NCI-H2227 (cell line): Measurements from ENCODE around the gene UNC13C.

Source experiments
- DNase-seq: peaks from one replicate; lab custom pipeline; 2025; ENCODE audit not compliant: unreplicated experiment; lab: John Stamatoyannopoulos, UW

The UNC13C gene

GRCh38 chr15:54109014-54109413 is 130.8 kb downstream of the UNC13C start:
- no peak for DNase-seq

- DNase-seq, result no peak
These were observed 140.8 kb downstream of the UNC13C start for GRCh38 chr15:54119051-54119450.

DNA sequence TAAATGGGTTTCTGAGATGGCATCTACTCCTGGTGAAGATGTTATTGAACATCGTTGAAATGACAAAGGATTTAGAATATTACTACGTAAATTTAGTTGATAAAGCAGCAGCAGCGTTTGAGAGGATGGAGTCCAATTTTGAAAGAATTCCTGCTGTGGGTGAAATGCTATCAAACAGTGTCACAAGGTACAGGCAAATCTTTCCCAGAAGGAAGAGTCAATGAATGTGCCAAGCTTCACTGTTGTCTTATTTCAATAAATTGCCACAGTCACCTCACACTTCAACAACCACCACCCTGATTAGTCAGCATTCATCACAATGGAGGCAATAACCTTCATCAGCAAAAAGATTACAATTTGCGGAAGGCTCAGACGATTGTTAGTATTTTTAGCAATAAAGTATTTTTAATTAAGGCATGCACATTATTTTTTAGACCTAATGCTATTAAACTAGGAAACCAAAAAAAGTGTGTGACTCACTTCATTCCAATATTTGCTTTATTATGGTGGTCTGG is 142.8 kb downstream of the UNC13C start:
- DNase-seq, result no peak

DNA sequence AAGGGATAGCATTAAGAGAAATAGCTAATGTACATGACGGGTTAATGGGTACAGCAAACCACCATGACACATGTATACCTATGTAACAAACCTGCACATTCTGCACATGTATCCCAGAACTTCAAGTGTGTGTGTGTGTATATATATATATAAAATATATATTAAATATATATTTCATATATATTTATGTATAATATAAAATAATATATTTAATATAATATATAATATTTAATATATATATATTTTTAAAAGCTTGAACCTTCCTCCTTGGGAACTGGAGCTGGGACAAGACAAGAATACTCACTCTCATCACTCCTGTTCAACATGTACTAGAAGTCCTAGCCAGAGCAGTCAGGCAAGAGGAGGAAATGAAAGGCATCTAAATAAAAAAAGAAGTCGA is 149.3 kb downstream of the UNC13C start:
- DNase-seq, result no peak

GRCh38 chr15:54131410-54131809 is 153.2 kb downstream of the UNC13C start:
- no peak for DNase-seq

- no peak for DNase-seq
These were observed 170.9 kb downstream of the UNC13C start for GRCh38 chr15:54149115-54149531.

DNA sequence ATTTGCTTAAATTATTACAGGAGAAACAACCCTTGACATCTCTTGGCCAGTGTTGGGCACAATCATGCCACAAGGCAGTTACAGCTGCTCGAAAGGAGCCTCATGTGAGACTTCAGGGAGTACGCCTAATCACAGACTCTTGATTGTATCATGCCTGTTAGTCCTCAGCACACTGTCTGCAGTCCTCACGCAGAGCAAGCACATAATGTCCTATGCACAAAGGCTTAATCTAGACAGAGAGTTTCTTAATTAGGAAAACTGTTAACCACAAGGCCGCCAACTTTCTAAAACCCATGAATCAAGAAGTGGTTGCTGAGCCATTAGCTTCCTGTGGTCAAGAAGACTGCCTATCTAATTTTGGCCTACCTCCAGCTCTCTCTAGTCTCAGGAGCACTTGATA is 172.0 kb downstream of the UNC13C start:
- no peak for DNase-seq

DNA sequence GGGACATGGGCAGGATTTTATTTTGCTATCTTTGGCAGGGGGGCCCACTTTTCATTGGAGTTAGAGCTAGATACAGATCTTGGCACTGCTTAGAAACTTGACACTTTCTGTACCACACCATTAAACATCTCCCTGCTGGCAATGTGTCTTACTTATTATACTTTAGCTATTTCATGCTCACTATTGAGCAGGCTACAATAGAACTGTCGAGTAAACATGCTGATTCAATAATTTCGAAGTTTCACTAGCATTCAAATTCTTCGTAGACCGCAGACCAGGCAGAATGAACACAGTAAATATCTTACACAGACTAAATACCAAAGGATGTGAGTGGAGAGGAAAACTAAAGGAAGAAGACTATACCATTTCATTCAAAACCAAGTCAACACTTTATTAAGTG is 180.8 kb downstream of the UNC13C start:
- no peak for DNase-seq

GRCh38 chr15:54187325-54187724 is 209.1 kb downstream of the UNC13C start:
- DNase-seq, result no peak

GRCh38 chr15:54197995-54198394 is 219.8 kb downstream of the UNC13C start:
- no peak for DNase-seq

- DNase-seq, result no peak
These were observed 228.5 kb downstream of the UNC13C start for GRCh38 chr15:54206586-54207321.

- no peak for DNase-seq
These were observed 230.5 kb downstream of the UNC13C start for GRCh38 chr15:54208786-54209185.

DNA sequence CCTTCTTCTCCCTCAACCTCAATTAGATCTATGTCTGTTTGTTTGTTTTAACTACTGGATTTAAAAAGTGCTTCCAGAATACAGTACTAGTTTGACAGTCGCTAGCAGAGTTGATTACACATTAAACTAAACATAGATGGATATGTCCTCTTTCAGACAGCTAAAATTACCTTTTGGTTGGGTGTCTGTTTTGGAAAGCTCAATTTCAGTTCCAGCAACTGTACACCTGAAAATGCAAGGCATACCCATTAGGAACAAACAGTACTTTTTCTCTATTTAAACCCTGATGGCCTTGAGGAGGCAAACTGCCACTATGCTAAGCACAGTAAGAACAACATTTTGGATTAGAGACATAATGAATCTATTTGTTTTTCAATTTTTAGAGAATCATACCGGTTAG is 234.4 kb downstream of the UNC13C start:
- DNase-seq, result no peak

DNA sequence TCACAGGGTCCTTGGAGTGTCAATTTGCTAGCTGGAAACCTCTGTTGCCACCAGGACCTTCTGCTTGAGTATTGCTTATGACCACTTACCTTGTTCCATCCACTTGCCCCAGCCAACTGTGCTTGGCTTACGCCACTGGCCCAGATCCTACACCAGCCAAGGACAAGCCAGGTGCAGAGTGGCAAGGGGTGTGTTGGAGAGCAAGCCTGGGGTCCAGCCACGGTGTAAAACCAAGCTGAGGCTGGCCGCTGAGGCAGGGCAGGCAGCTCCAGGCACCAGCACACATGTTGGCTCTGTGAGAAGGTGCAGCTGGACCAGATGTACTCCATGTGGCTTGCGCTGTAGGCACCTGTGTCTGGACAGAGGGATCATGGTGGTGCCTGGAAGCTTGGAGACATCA is 248.2 kb downstream of the UNC13C start:
- no peak for DNase-seq

DNA sequence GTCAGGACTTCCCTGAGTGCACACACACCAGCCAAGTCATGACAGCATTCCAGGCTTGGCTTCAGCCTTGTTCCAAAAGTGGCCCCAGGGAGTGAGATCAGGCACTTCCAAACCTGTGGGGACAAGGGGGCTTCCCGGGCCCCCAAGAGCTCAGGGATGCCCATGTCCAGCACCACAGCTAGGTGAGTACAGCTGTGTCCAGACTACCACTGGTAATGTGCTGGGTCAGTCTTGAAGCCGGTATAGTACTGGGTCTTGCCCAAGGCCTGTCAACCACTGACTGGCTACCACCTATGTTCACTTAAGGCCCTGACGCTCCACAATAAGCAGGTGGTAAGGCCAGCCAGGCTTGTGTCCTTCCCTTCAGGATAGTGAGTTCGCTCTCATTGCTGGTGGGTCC is 249.3 kb downstream of the UNC13C start:
- DNase-seq, result no peak

DNA sequence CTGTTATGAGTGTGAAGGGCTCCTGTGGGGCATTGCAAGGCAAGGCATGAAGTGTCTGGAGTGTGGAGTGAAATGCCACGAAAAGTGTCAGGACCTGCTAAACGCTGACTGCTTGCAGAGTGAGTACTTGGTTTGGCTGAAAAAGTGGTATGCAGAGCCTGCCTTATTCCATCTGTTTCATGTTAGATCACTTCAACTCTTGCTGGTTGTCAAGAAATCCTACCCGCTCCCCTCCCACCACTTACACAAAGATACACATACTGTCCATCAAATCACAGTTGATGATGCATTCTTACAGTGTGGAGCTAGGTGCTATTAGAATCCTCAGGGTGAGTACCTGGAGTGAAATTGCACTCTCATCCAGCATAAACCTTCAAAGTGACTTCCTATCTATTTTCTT is 272.1 kb downstream of the UNC13C start:
- no peak for DNase-seq

GRCh38 chr15:54256190-54256589 is 277.9 kb downstream of the UNC13C start:
- DNase-seq, result no peak

DNA sequence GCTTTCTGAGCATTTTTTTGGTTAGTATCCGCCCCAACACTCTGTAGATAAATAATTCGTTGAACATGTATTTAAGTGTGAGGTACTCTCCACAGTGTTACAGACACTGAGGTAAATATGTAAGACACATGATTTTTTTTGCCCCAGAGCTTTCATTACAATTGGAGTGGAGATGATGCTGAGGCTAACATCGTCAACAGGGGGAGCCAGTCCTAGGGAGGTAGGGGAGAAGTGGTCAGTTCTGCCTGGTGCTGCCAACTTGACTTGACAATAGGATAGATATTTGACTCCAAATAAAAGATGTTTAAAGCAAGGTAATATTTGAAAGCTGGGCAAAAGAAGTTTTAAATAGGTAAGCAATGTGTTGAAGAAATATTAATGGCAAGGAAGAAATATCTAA is 295.7 kb downstream of the UNC13C start:
- DNase-seq, result no peak

DNA sequence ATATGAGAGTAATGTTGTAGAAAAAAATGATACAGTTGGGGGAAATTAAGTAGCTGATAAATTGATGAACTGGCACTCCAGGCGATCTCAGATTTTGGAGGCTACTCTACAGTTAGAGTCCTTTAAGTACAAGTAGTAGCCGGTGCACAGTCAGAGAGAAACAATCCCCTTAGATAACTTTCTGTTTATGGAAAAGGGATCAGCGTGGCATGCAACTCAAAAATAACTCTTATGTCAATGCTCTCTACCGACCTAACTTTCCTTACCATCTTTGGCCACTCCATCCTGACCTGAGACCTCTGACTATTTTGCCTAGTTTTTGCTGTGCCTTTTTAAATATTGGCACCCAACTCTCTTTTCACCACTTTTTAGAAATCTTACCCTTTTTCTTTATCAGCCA is 299.6 kb downstream of the UNC13C start:
- DNase-seq, result no peak

DNA sequence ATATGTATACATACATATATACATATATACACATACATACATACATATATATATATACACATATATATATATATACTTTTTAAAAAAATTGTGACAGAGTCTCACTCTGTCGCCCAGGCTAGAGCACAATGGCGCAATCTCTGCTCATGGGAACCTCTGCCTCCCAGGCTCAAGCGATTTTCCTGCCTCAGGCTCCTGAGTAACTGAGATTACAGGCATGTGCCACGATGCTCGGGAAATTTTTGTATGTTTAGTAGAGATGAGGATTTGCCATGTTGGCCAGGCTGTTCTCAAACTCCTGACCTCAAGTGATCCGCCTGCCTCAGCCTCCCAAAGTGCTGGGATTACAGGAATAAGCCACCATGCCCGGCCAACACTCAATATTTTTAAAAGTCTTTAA is 302.5 kb downstream of the UNC13C start:
- no peak for DNase-seq

- no peak for DNase-seq
These were observed 304.1 kb downstream of the UNC13C start for GRCh38 chr15:54282228-54282836.

GRCh38 chr15:54288049-54288448 is 309.8 kb downstream of the UNC13C start:
- DNase-seq, result no peak
